Lower lobe of right lung (tissue), 2 donors: ENCODE data around the gene DDAH1. TPM values are rescaled to one million over a fixed set of nuclear protein-coding genes. Genes with fewer than 3 reads are reported as not detected.

Experiments used
- ATAC-seq, 2 donors: fragments of 200-7000 bp; cut with Tn5 transposase; one replicate each; pipeline ENCODE4 v1.9.1; 2020 to 2022; ENCODE audit warnings: mild to moderate bottlenecking in 2 of 2, moderate library complexity in 2 of 2
- DNase-seq: peaks from one replicate; pipeline ENCODE4 v3.0.0-alpha.2; 2020
- H3K27ac ChIP-seq: fragments of 200-600 bp; one replicate; pipeline ENCODE4 v1.8.0; 2022
- H3K27me3 ChIP-seq: fragments of 200-600 bp; one replicate; pipeline ENCODE4 v1.8.0; 2022; ENCODE audit warnings: low read depth
- H3K36me3 ChIP-seq: fragments of 200-600 bp; one replicate; pipeline ENCODE4 v1.8.0; 2022; ENCODE audit warnings: mild to moderate bottlenecking
- H3K4me1 ChIP-seq: fragments of 200-600 bp; one replicate; pipeline ENCODE4 v1.8.0; 2022
- H3K4me3 ChIP-seq: fragments of 200-600 bp; one replicate; pipeline ENCODE4 v1.8.0; 2022; ENCODE audit warnings: mild to moderate bottlenecking
- H3K9me3 ChIP-seq: fragments of 200-600 bp; one replicate; pipeline ENCODE4 v1.8.0; 2022
- intact Hi-C: fragments of 100-400 bp; cut with DNase I; formaldehyde crosslinking; loops from one replicate; pipeline ENCODE4 v1.11.0; 2022
- total RNA-seq: library from RNA; stranded (reverse); fragmentation: NEBNext Ultra II Directional; extraction: Animal tissue kit (Norgen Biotek cat#: 25700); gene quantifications from one replicate; pipeline ENCODE4 v1.2.1, GENCODE V29; 2021
- TF ChIP-seq, protein P1 (sequence below): fragments of 200-600 bp; IDR thresholded peaks from one replicate; pipeline ENCODE4 v1.8.0; 2022; ENCODE audit warnings: antibody characterized with exemption, mild to moderate bottlenecking
- donor health status: DM: no; HTN: yes; CAD: no; lungs with severe emphysema.

Gene DDAH1
- total RNA-seq, 1 donor from 2014 or later, result 48.4 TPM

DNA sequence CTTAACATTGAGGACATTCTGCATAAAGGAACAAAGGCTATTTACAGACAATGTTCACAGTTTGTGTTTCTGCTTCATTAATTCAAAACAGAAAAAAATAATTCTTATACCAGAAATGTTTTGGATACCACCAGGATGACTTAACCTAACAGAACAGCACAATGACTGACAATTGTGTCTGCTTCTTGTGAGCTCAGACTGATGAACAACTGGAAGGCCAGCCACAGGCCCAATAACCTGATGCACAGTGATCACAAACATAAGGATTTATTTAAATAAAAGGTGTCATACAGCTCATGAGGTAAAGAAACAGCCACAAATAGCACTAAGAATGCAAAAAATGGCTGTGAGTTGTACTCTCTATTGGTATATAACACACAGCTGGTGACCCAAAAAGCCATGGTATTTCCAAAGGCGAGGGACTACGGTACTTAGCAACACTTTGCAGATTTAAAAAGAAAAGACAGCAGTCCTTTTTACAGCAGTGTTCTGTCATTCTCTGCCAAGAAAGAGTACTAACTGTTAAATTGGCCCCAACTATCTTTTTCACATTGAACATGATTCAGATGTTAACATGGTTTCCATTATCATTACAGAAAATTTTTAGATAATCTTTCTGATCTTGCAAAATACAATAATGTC is 32.1 kb upstream of the DDAH1 start:
- Histone ChIP-seq H3K27ac (no peak overlapping the region), H3K36me3 (no peaks in the 10 kb centered on the region), H3K27me3 (no peaks in the 10 kb centered on the region), H3K4me3 (no peak overlapping the region), H3K4me1 (peaks cover 3% of the 10 kb centered on the region), H3K9me3 (no peaks in the 10 kb centered on the region)
- TF ChIP-seq, protein P1, sequence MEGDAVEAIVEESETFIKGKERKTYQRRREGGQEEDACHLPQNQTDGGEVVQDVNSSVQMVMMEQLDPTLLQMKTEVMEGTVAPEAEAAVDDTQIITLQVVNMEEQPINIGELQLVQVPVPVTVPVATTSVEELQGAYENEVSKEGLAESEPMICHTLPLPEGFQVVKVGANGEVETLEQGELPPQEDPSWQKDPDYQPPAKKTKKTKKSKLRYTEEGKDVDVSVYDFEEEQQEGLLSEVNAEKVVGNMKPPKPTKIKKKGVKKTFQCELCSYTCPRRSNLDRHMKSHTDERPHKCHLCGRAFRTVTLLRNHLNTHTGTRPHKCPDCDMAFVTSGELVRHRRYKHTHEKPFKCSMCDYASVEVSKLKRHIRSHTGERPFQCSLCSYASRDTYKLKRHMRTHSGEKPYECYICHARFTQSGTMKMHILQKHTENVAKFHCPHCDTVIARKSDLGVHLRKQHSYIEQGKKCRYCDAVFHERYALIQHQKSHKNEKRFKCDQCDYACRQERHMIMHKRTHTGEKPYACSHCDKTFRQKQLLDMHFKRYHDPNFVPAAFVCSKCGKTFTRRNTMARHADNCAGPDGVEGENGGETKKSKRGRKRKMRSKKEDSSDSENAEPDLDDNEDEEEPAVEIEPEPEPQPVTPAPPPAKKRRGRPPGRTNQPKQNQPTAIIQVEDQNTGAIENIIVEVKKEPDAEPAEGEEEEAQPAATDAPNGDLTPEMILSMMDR, result no peak
- ATAC-seq (no peak), DNase-seq (no peak)
- intact Hi-C loops, result no loop called here

DNA sequence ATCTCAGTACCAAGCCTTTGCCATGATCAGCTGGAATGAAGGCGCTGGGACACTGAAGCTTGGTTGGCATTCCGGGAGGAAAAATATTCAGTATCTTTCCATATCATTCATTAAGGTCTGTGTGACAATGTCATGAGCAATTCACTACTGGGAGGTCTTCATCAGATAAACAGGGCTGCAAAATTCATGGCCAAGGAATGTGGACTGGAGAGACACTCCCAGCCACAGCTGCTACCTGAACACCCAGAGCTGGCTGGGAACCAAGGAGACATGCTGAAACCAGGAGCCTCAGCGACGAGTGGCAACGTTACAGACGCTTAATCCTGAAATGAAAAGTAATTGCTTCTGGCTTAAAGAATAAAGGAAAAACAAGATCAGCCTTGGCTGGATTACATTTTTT is 30.6 kb upstream of the DDAH1 start:
- Histone ChIP-seq H3K4me1 (peaks cover 3% of the 10 kb centered on the region), H3K27ac (no peak overlapping the region), H3K4me3 (no peak overlapping the region), H3K9me3 (no peaks in the 10 kb centered on the region), H3K27me3 (no peaks in the 10 kb centered on the region), H3K36me3 (no peaks in the 10 kb centered on the region)
- ATAC-seq, result peak; percentile 76 to 82
- TF ChIP-seq, protein P1, result no peak
- peak; percentile 65 for DNase-seq
- intact Hi-C loops, result no loop called here

DNA sequence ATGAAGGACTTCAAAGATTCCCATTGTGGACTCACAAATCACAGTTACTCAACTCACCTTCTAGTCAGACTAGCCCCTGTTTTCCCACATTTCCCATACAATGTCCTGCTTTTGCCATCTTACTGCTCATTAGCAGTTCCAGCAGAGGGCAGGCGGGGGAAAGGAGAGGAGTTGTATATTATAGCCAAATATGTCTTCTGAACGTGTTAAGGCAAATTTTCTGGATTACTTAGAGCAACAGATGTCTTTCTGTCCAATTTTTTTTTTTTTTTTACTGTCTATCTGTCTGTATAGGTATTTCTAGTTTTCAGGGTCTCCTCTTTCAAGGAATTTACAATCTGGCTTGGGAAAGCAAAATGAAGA is 29.9 kb upstream of the DDAH1 start:
- peaks cover 3% of the 10 kb centered on the region for H3K4me1 ChIP-seq
- H3K36me3 ChIP-seq, result no peaks in the 10 kb centered on the region
- no peak overlapping the region for H3K27ac ChIP-seq
- no peaks in the 10 kb centered on the region for H3K27me3 ChIP-seq
- no peaks in the 10 kb centered on the region for H3K9me3 ChIP-seq
- no peak overlapping the region for H3K4me3 ChIP-seq
- ATAC-seq (peak; percentile 43 to 73), DNase-seq (no peak)
- TF ChIP-seq, protein P1, result peak; percentile 14
- intact Hi-C loops, result no loop called here

DNA sequence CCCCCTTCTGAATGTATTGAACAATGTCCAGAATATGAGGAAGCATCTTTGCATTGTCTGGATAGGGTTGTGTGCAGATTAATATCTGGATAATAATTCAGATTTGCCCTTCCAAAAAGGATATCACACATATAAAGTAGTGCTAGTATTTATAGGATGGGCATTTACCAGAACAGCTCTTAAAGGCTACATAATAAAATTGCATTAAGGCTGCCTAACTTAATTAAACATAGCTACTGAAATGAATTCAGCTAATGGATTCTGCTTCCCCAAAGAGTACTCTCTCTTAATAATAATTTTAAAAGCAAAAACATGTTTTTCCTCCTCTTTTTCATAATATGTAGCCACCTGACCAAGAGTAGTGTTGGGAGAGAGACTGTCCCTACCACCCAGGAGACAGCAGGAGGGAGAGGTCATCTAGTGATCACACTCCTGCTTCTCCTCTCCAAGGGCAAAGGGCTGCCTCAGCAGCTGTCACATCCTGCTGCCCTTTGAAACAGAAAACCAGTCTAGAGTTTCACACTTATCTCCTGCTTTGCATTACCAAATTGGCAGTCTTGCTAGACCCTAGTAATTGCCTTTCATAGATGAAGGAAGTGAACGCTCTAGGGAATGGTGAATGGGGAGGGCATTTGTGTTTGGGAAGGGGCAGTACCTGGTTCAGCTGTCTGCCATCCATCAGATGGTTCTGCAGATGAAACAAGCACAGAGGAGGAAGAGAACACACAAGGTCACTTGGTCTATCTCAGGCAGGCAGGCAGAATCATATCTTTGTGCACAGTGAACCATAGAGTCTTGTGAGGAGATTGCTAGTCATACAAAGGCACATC is 29.3 kb upstream of the DDAH1 start:
- no peak overlapping the region for H3K27ac ChIP-seq
- no peaks in the 10 kb centered on the region for H3K9me3 ChIP-seq
- ATAC-seq, result peak; percentile 8 to 21
- DNase-seq, result no peak
- peaks cover 3% of the 10 kb centered on the region for H3K4me1 ChIP-seq
- no peak overlapping the region for H3K4me3 ChIP-seq
- intact Hi-C loops, result no loop called here
- H3K27me3 ChIP-seq, result no peaks in the 10 kb centered on the region
- TF ChIP-seq, protein P1, result no peak
- no peaks in the 10 kb centered on the region for H3K36me3 ChIP-seq

DNA sequence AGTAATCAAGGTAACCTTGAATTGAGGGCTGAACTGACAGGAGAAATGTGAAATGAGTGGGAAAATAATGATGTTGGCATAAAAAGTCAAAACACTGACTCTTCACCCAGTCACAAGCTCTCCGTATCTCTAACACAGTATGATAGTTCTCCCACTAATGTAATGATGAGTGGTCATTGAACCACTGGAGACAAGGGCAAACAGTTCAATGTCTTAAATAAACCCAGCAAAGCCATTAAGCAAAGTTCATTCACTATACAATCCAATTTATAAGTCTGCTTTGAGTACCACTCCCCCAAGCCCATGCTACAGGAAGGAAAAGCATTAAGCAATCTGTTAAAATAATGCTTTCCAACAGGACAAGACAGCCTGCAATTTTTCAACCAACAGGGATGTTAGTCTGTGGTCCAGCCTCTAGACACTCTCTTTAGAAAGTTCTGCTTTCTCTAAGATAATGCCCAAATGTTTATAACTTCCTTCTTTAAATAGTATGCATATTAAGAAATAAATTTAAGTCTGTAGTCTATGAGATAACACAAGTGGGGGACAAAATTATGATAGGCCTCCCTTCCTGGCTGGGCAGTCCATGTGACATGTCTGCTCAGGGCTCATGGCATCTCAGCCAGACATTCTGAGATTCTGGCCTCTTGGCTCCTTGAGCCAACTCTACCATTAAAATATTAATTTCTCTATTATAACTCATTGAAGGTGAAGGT is 25.5 kb upstream of the DDAH1 start:
- Histone ChIP-seq H3K36me3 (no peaks in the 10 kb centered on the region), H3K27ac (no peak overlapping the region), H3K27me3 (no peaks in the 10 kb centered on the region), H3K4me1 (peaks cover 3% of the 10 kb centered on the region), H3K4me3 (no peak overlapping the region), H3K9me3 (no peaks in the 10 kb centered on the region)
- TF ChIP-seq, protein P1, result no peak
- ATAC-seq (no peak), DNase-seq (no peak)
- intact Hi-C loops, result no loop called here
